Osteoblast (primary cell): ENCODE results near the gene S100A3. TPM values are rescaled to one million over a fixed set of nuclear protein-coding genes. Genes with fewer than 3 reads are reported as not detected.

Source experiments
- DNase-seq: peaks from one replicate; pipeline ENCODE4 v3.0.0; 2011; ENCODE audit warnings: low spot score, mixed read lengths; ENCODE audit not compliant: insufficient read length; ENCODE audit errors: missing footprints
- H2AFZ ChIP-seq: 2 replicates; pipeline ENCODE4 v1.6.0; 2011; ENCODE audit warnings: mild to moderate bottlenecking, low read length
- H3K27ac ChIP-seq: 2 replicates; pipeline ENCODE4 v1.5.1; 2011; ENCODE audit warnings: mild to moderate bottlenecking, low read depth, low read length, moderate library complexity
- H3K27me3 ChIP-seq: 2 replicates; pipeline ENCODE4 v1.6.0; 2012; ENCODE audit warnings: mild to moderate bottlenecking, control low read depth, inconsistent platforms, low read length, moderate library complexity; ENCODE audit not compliant: insufficient read depth
- H3K36me3 ChIP-seq: 2 replicates; pipeline ENCODE4 v1.5.1; 2011; ENCODE audit warnings: mild to moderate bottlenecking, low read length, control low read depth, moderate library complexity; ENCODE audit not compliant: insufficient read depth
- H3K4me1 ChIP-seq: 2 replicates; pipeline ENCODE4 v1.5.1; 2011; ENCODE audit warnings: mild to moderate bottlenecking, low read length, control low read depth, moderate library complexity; ENCODE audit not compliant: insufficient read depth
- H3K4me2 ChIP-seq: 2 replicates; pipeline ENCODE4 v1.6.0; 2011; ENCODE audit warnings: mild to moderate bottlenecking, low read length; ENCODE audit not compliant: insufficient read depth
- H3K4me3 ChIP-seq: fragments of 200-600 bp; sonication (generic); 3 replicates; pipeline ENCODE4 v1.5.1; 2012; ENCODE audit warnings: mild to moderate bottlenecking, low read length, inconsistent platforms; ENCODE audit not compliant: insufficient read depth
- H3K79me2 ChIP-seq: 2 replicates; pipeline ENCODE4 v1.6.0; 2012; ENCODE audit warnings: mild to moderate bottlenecking, low read length, control low read depth, inconsistent platforms; ENCODE audit not compliant: insufficient read depth
- H3K9me3 ChIP-seq: 2 replicates; pipeline ENCODE4 v1.5.1; 2011; ENCODE audit warnings: low read depth, low read length, control low read depth
- H4K20me1 ChIP-seq: 2 replicates; pipeline ENCODE4 v1.6.0; 2012; ENCODE audit warnings: mild to moderate bottlenecking, low read length, control low read depth; ENCODE audit not compliant: insufficient read depth
- CTCF ChIP-seq: IDR thresholded peaks from 2 replicates; pipeline ENCODE4 v1.5.1; 2011; ENCODE audit warnings: mild to moderate bottlenecking, low read depth, low read length, moderate library complexity; ENCODE audit errors: extremely low read depth
- total RNA-seq: library from RNA; depleted of rRNA; stranded (reverse); fragments of >200 nt; gene quantifications from 2 replicates; pipeline ENCODE4 v1.2.3, GENCODE V29; 2012

S100A3 gene
- total RNA-seq, 1 donor, result 7.6 TPM

DNA sequence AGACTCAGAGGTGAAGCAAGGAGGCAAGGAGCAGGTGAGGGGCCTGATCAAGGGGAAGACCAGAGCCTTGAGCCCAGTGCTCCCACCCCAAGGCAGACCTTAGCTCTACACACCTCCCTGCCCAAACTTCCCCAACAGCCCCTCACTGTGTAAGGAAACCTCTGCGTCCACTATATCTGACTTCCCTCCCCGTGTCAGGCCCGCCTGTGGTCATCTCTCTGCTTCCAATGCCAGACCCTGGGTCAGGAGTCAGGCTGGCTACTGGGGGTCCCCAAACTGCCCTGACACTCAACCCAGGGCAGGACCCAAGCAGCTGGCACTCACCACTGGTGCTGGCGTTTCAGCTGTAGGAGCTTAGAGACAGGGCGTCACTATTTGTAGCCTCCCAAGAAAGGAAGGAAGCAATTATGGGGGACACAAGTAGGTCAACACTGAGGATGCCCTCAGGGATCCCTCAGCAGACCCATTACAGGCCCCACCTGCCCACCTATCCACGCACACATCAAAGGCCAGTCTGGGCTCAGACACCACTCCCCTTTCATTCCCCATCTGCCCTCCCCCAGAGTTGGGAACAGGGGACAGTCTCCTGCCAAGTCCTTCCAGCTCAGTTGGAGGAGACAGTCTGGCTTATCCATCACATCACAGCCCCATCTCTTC is 811 bp upstream of the S100A3 start:
- peaks cover 35% of the 10 kb centered on the region for H3K4me1 ChIP-seq
- H4K20me1 ChIP-seq, result no peaks in the 10 kb centered on the region
- H3K79me2 ChIP-seq, result no peaks in the 10 kb centered on the region
- H3K27me3 ChIP-seq, result no peaks in the 10 kb centered on the region
- TF ChIP-seq CTCF, result no peak
- no peak overlapping the region for H2AFZ ChIP-seq
- H3K9me3 ChIP-seq, result no peaks in the 10 kb centered on the region
- DNase-seq, result no peak
- peak overlapping the region; percentile 80 for H3K27ac ChIP-seq
- no peak overlapping the region for H3K4me3 ChIP-seq
- peak overlapping the region; percentile 53 for H3K4me2 ChIP-seq
- no peaks in the 10 kb centered on the region for H3K36me3 ChIP-seq

DNA sequence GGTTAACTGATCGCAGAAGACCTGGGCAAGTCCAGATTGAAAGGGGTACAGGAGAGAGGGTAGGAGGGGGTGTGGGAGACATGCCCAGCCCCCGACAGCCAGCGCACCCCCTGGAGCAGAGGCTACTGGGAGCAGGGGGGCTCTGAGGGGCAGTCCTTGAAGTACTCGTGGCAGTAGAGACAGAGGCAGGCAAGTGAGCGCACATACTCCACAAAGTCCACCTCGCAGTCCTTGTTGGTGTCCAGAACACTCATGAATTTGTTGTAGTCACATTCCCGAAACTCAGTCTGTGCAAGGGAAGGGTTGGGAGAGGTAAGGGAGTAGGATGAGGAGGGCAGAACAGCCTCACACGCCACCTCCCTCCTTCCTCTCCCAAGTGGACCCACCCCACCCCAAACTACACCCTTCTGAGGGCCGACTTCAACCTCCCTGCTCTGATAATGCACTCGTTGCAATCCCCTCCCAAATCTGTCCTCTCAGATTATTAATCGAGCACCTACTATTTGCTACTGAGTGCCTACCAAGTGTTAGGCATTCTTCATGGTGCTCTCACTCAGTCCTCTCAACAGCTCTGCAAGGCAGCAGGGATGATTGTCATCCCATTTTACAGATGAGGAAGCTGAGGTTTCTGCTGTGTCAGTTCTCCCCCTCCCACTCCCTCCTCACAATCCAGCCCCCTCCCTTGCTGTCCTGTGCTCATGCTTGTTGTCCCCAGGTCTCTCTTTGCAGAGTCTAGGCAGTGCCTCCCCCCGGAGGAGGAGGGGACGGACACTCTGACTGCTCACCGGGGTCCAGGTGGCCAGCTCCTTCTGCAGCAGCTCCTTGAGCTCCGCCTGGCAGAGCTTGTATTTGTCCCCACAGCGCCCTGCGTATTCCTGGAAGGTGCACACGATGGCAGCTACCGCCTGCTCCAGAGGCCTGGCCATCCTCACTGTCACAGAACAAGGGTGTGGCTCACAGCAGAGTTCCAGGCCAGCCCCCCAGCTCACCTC is 1.2 kb downstream of the S100A3 start:
- Histone ChIP-seq H3K27ac (no peak overlapping the region), H3K9me3 (no peaks in the 10 kb centered on the region), H4K20me1 (no peaks in the 10 kb centered on the region), H2AFZ (no peak overlapping the region), H3K79me2 (no peaks in the 10 kb centered on the region), H3K4me2 (no peak overlapping the region), H3K4me1 (peaks cover 48% of the 10 kb centered on the region), H3K4me3 (no peak overlapping the region), H3K36me3 (no peaks in the 10 kb centered on the region), H3K27me3 (no peaks in the 10 kb centered on the region)
- TF ChIP-seq CTCF, result no peak
- no peak for DNase-seq

- H3K4me1 ChIP-seq, result peaks cover 50% of the 10 kb centered on the region
- no peak overlapping the region for H3K4me3 ChIP-seq
- no peak for DNase-seq
- no peak overlapping the region for H3K27ac ChIP-seq
- no peak overlapping the region for H3K4me2 ChIP-seq
- no peaks in the 10 kb centered on the region for H4K20me1 ChIP-seq
- H3K36me3 ChIP-seq, result no peaks in the 10 kb centered on the region
- H3K27me3 ChIP-seq, result no peaks in the 10 kb centered on the region
- H2AFZ ChIP-seq, result no peak overlapping the region
- H3K9me3 ChIP-seq, result no peaks in the 10 kb centered on the region
- no peaks in the 10 kb centered on the region for H3K79me2 ChIP-seq
- TF ChIP-seq CTCF, result no peak
Observed at GRCh38 chr1:153546796-153547559, 2.1 kb downstream of the S100A3 start.
